ENCODE results near the gene ILF2.

ILF2 gene

DNA sequence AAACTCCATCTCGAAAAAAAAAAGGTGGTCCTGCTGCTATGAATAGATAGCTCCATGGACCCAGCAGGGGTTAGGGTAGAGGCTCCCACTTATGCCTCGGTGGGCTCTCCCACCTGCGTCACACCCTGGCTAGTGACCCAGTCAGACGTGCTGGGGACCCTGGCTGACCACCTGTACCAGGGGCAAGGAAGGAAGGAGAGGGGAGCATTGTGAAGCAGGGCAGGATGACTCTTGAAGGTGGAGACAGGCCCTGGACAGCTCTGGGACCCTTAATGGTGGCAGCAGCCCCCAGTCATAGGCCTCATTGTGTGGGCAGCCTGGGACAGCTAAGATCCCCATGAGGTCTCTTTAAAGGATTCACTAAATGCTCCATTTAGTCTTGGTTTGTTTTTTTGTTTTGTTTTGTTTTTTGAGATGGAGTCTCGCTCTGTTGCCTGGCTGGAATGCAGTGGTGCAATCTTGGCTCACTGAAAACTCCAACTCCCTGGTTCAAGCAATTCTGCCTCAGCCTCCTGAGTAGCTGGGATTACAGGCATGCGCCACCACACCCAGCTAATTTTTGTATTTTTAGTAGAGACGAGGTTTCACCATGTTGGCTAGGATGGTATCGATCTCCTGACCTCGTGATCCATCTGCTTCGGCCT is 22.7 kb downstream of the ILF2 start:
- no peak overlapping the region for H2BK15ac ChIP-seq (ENCODE audit: low read length)
- no peak overlapping the region for H2BK120ac ChIP-seq (ENCODE audit: low read depth, low read length)
- H3K27ac ChIP-seq (replicated peaks; ENCODE audit: low read length): no peak overlapping the region
- no peak overlapping the region for H2BK5ac ChIP-seq (ENCODE audit: low read length)
- H4K8ac ChIP-seq (ENCODE audit: low read depth, low read length): no peak overlapping the region
- DNase-seq (ENCODE audit: low spot score): no peak
- H2BK12ac ChIP-seq (ENCODE audit: low read length): no peak overlapping the region
- H3K36me3 ChIP-seq (replicated peaks in 1 of 2; ENCODE audit: control insufficient read depth in 2 of 2, insufficient read depth in 2 of 2, low read length in 2 of 2): peaks cover 16 to 44% of the 10 kb centered on the region in 2 donors
- no peak overlapping the region for H4K91ac ChIP-seq (ENCODE audit: low read depth, low read length, poor library complexity)
- no peak overlapping the region for H3K4me3 ChIP-seq (ENCODE audit: low read length in 2 of 2)
- no peaks in the 10 kb centered on the region for H3K27me3 ChIP-seq (ENCODE audit: control insufficient read depth in 3 of 3, insufficient read depth in 3 of 3, low read depth in 1 of 3, low read length in 3 of 3)
- no peaks in the 10 kb centered on the region for H3K9me3 ChIP-seq (replicated peaks in 1 of 2; ENCODE audit: control insufficient read depth in 2 of 2, insufficient read depth in 1 of 2, low read depth in 1 of 2, low read length in 2 of 2)
- H3K18ac ChIP-seq (ENCODE audit: low read length): peak overlapping the region; percentile 50
- H3K79me1 ChIP-seq (ENCODE audit: low read depth, low read length): no peaks in the 10 kb centered on the region
- no peak overlapping the region for H3K14ac ChIP-seq (ENCODE audit: low read length)
- H3K4me2 ChIP-seq (ENCODE audit: insufficient read depth, low read length, poor library complexity, severe bottlenecking): no peak overlapping the region
- H3K23ac ChIP-seq (ENCODE audit: low read depth, low read length, poor library complexity): no peak overlapping the region
- H3K4me1 ChIP-seq (ENCODE audit: control insufficient read depth in 2 of 2, insufficient read depth in 1 of 2, low read depth in 1 of 2, low read length in 2 of 2): peaks cover 0 to 3% of the 10 kb centered on the region in 2 donors
- no peak overlapping the region for H2AK5ac ChIP-seq (ENCODE audit: low read depth, low read length)
- H3K4ac ChIP-seq (ENCODE audit: low read length): no peak overlapping the region
- no peak overlapping the region for H3K9ac ChIP-seq (ENCODE audit: low read depth, low read length, poor library complexity)
- WGBS, 2 donors (ENCODE audit: extremely low coverage in 2 of 2, insufficient read length in 2 of 2, insufficient replicate concordance in 1 of 2): no CpG with 5 or more reads among the region's 10 CpGs
- H2AFZ ChIP-seq (ENCODE audit: low read length): no peak overlapping the region

DNA sequence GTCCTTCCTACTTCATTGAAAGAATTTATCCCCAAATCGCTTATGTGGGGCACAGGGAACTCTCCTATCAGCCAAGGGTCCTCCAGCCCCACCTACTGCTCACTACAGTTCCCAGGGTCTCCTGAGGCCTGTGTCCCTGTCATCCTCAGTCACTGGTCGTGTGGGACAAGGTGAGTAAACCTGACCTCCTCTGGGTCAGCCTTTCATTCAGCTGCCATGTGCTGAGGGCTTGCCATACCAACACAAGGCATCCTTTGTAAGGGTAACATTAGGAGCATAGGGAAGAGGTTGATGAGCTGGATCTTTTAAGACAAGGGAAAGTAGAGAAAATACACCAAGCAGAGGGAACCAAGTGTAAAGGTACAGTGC is 23.5 kb downstream of the ILF2 start:
- no CpG with 5 or more reads among the region's 2 CpGs for WGBS, 2 donors (ENCODE audit: extremely low coverage in 2 of 2, insufficient read length in 2 of 2, insufficient replicate concordance in 1 of 2)
- Histone ChIP-seq H3K4me2 (ENCODE audit: insufficient read depth, low read length, poor library complexity, severe bottlenecking) (no peak overlapping the region), H2AK5ac (ENCODE audit: low read depth, low read length) (no peak overlapping the region), H2BK120ac (ENCODE audit: low read depth, low read length) (no peak overlapping the region), H3K4me1 (ENCODE audit: control insufficient read depth in 2 of 2, insufficient read depth in 1 of 2, low read depth in 1 of 2, low read length in 2 of 2) (peaks cover 0 to 3% of the 10 kb centered on the region in 2 donors), H3K4me3 (ENCODE audit: low read length in 2 of 2) (no peak overlapping the region), H2AFZ (ENCODE audit: low read length) (no peak overlapping the region), H3K9ac (ENCODE audit: low read depth, low read length, poor library complexity) (no peak overlapping the region), H3K4ac (ENCODE audit: low read length) (no peak overlapping the region), H3K14ac (ENCODE audit: low read length) (no peak overlapping the region), H2BK5ac (ENCODE audit: low read length) (no peak overlapping the region), H4K8ac (ENCODE audit: low read depth, low read length) (no peak overlapping the region), H3K23ac (ENCODE audit: low read depth, low read length, poor library complexity) (no peak overlapping the region), H3K9me3 (replicated peaks in 1 of 2; ENCODE audit: control insufficient read depth in 2 of 2, insufficient read depth in 1 of 2, low read depth in 1 of 2, low read length in 2 of 2) (no peaks in the 10 kb centered on the region), H2BK12ac (ENCODE audit: low read length) (no peak overlapping the region), H3K79me1 (ENCODE audit: low read depth, low read length) (no peaks in the 10 kb centered on the region), H2BK15ac (ENCODE audit: low read length) (no peak overlapping the region), H3K27me3 (ENCODE audit: control insufficient read depth in 3 of 3, insufficient read depth in 3 of 3, low read depth in 1 of 3, low read length in 3 of 3) (no peaks in the 10 kb centered on the region), H3K27ac (replicated peaks; ENCODE audit: low read length) (no peak overlapping the region), H3K18ac (ENCODE audit: low read length) (no peak overlapping the region), H4K91ac (ENCODE audit: low read depth, low read length, poor library complexity) (no peak overlapping the region), H3K36me3 (replicated peaks in 1 of 2; ENCODE audit: control insufficient read depth in 2 of 2, insufficient read depth in 2 of 2, low read length in 2 of 2) (peaks cover 19 to 52% of the 10 kb centered on the region in 2 donors)
- no peak for DNase-seq (ENCODE audit: low spot score)

- no peak overlapping the region for H2BK15ac ChIP-seq (ENCODE audit: low read length)
- H4K91ac ChIP-seq (ENCODE audit: low read depth, low read length, poor library complexity): no peak overlapping the region
- no peak overlapping the region for H3K4me3 ChIP-seq (ENCODE audit: low read length in 2 of 2)
- no CpG with 5 or more reads among the region's 5 CpGs for WGBS, 2 donors (ENCODE audit: extremely low coverage in 2 of 2, insufficient read length in 2 of 2, insufficient replicate concordance in 1 of 2)
- no peak overlapping the region for H4K8ac ChIP-seq (ENCODE audit: low read depth, low read length)
- H3K14ac ChIP-seq (ENCODE audit: low read length): no peak overlapping the region
- H3K4ac ChIP-seq (ENCODE audit: low read length): no peak overlapping the region
- H3K9ac ChIP-seq (ENCODE audit: low read depth, low read length, poor library complexity): no peak overlapping the region
- H3K18ac ChIP-seq (ENCODE audit: low read length): no peak overlapping the region
- no peak overlapping the region for H2AFZ ChIP-seq (ENCODE audit: low read length)
- peaks cover 2% of the 10 kb centered on the region for H3K79me1 ChIP-seq (ENCODE audit: low read depth, low read length)
- no peak overlapping the region for H3K23ac ChIP-seq (ENCODE audit: low read depth, low read length, poor library complexity)
- peaks cover 24 to 58% of the 10 kb centered on the region in 2 donors for H3K36me3 ChIP-seq (replicated peaks in 1 of 2; ENCODE audit: control insufficient read depth in 2 of 2, insufficient read depth in 2 of 2, low read length in 2 of 2)
- H3K4me2 ChIP-seq (ENCODE audit: insufficient read depth, low read length, poor library complexity, severe bottlenecking): no peak overlapping the region
- DNase-seq (ENCODE audit: low spot score): no peak
- H3K9me3 ChIP-seq (replicated peaks in 1 of 2; ENCODE audit: control insufficient read depth in 2 of 2, insufficient read depth in 1 of 2, low read depth in 1 of 2, low read length in 2 of 2): no peaks in the 10 kb centered on the region
- no peaks in the 10 kb centered on the region for H3K27me3 ChIP-seq (ENCODE audit: control insufficient read depth in 3 of 3, insufficient read depth in 3 of 3, low read depth in 1 of 3, low read length in 3 of 3)
- H2BK12ac ChIP-seq (ENCODE audit: low read length): no peak overlapping the region
- H3K4me1 ChIP-seq (ENCODE audit: control insufficient read depth in 2 of 2, insufficient read depth in 1 of 2, low read depth in 1 of 2, low read length in 2 of 2): peaks cover 0 to 3% of the 10 kb centered on the region in 2 donors
- H2BK5ac ChIP-seq (ENCODE audit: low read length): no peak overlapping the region
- H2AK5ac ChIP-seq (ENCODE audit: low read depth, low read length): no peak overlapping the region
- H2BK120ac ChIP-seq (ENCODE audit: low read depth, low read length): no peak overlapping the region
- peak overlapping the region; percentile 21 for H3K27ac ChIP-seq (replicated peaks; ENCODE audit: low read length)
Observed at GRCh38 chr1:153646672-153647345, 24.0 kb downstream of the ILF2 start.

DNA sequence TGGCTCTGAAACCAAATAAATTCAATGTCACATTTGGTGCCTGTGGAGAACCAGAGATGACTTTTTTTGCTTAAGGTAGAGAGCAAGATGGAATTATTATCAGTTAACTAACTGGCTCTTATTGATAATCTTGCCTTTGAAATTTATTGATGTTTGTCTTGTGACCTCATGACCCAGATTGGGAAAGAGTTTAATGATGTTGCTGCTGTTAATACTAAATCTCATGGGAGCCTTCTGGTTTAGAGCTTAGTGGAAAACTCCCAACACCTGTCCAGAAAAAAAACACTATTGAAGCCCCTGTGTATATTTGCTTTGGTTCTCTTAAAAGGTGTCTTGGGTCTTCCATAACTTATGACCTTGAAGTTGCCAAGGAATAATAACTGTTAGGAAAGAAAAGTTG is 27.0 kb downstream of the ILF2 start:
- no peak overlapping the region for H3K4ac ChIP-seq (ENCODE audit: low read length)
- no peak overlapping the region for H2BK15ac ChIP-seq (ENCODE audit: low read length)
- H2BK120ac ChIP-seq (ENCODE audit: low read depth, low read length): no peak overlapping the region
- no peak overlapping the region for H3K23ac ChIP-seq (ENCODE audit: low read depth, low read length, poor library complexity)
- no peak overlapping the region for H3K4me3 ChIP-seq (ENCODE audit: low read length in 2 of 2)
- DNase-seq (ENCODE audit: low spot score): no peak
- peaks cover 0 to 3% of the 10 kb centered on the region in 2 donors for H3K4me1 ChIP-seq (ENCODE audit: control insufficient read depth in 2 of 2, insufficient read depth in 1 of 2, low read depth in 1 of 2, low read length in 2 of 2)
- H3K4me2 ChIP-seq (ENCODE audit: insufficient read depth, low read length, poor library complexity, severe bottlenecking): no peak overlapping the region
- H2BK5ac ChIP-seq (ENCODE audit: low read length): no peak overlapping the region
- H3K9me3 ChIP-seq (replicated peaks in 1 of 2; ENCODE audit: control insufficient read depth in 2 of 2, insufficient read depth in 1 of 2, low read depth in 1 of 2, low read length in 2 of 2): no peaks in the 10 kb centered on the region
- no peak overlapping the region for H4K8ac ChIP-seq (ENCODE audit: low read depth, low read length)
- no peak overlapping the region for H2BK12ac ChIP-seq (ENCODE audit: low read length)
- H3K18ac ChIP-seq (ENCODE audit: low read length): no peak overlapping the region
- no peak overlapping the region for H2AFZ ChIP-seq (ENCODE audit: low read length)
- H3K9ac ChIP-seq (ENCODE audit: low read depth, low read length, poor library complexity): no peak overlapping the region
- peaks cover 36 to 87% of the 10 kb centered on the region in 2 donors for H3K36me3 ChIP-seq (replicated peaks in 1 of 2; ENCODE audit: control insufficient read depth in 2 of 2, insufficient read depth in 2 of 2, low read length in 2 of 2)
- peaks cover 2% of the 10 kb centered on the region for H3K79me1 ChIP-seq (ENCODE audit: low read depth, low read length)
- no peak overlapping the region for H4K91ac ChIP-seq (ENCODE audit: low read depth, low read length, poor library complexity)
- H2AK5ac ChIP-seq (ENCODE audit: low read depth, low read length): no peak overlapping the region
- no peaks in the 10 kb centered on the region for H3K27me3 ChIP-seq (ENCODE audit: control insufficient read depth in 3 of 3, insufficient read depth in 3 of 3, low read depth in 1 of 3, low read length in 3 of 3)
- H3K27ac ChIP-seq (replicated peaks; ENCODE audit: low read length): no peak overlapping the region
- H3K14ac ChIP-seq (ENCODE audit: low read length): no peak overlapping the region

Data from neuronal stem cell (in vitro differentiated cells).